HG03095 (cell line): ENCODE measurements around the gene LAMC3.

ENCODE experiments used
- ATAC-seq: cut with Tn5 transposase; IDR thresholded peaks from one replicate; pipeline ENCODE4 v1.9.1; 2021; ENCODE audit warnings: moderate library complexity; ENCODE audit not compliant: unreplicated experiment

LAMC3 gene

GRCh38 chr9:131008909-131009618, at the start of gene LAMC3:
Gene LAMC3 (plus strand): TSS chr9:131009174. CDS start chr9:131009215, 41 bp downstream.
- ATAC-seq = no peak

- ATAC-seq = no peak
Observed at GRCh38 chr9:130959809-130960334, 49.1 kb upstream of the LAMC3 start.

- no peak for ATAC-seq
Observed at GRCh38 chr9:130960522-130961378, 48.2 kb upstream of the LAMC3 start.

- ATAC-seq = no peak
Observed at GRCh38 chr9:130961511-130962300, 47.3 kb upstream of the LAMC3 start.

- ATAC-seq = no peak
Observed at GRCh38 chr9:130962418-130963316, 46.3 kb upstream of the LAMC3 start.

GRCh38 chr9:130963337-130963908, 45.6 kb upstream of the LAMC3 start:
- no peak for ATAC-seq

- no peak for ATAC-seq
Observed at GRCh38 chr9:130963916-130964315, 45.1 kb upstream of the LAMC3 start.

- ATAC-seq = no peak
Observed at GRCh38 chr9:130965680-130966079, 43.3 kb upstream of the LAMC3 start.

- ATAC-seq = no peak
Observed at GRCh38 chr9:130970052-130970451, 38.9 kb upstream of the LAMC3 start.

- no peak for ATAC-seq
Observed at GRCh38 chr9:130970855-130971254, 38.1 kb upstream of the LAMC3 start.

- no peak for ATAC-seq
Observed at GRCh38 chr9:130971294-130971849, 37.6 kb upstream of the LAMC3 start.

- ATAC-seq = no peak
Observed at GRCh38 chr9:130972277-130972956, 36.6 kb upstream of the LAMC3 start.

- no peak for ATAC-seq
Observed at GRCh38 chr9:130972957-130973685, 35.9 kb upstream of the LAMC3 start.

GRCh38 chr9:130973686-130974281, 35.2 kb upstream of the LAMC3 start:
- ATAC-seq = no peak

- no peak for ATAC-seq
Observed at GRCh38 chr9:130974697-130975096, 34.3 kb upstream of the LAMC3 start.

GRCh38 chr9:130975156-130975555, 33.8 kb upstream of the LAMC3 start:
- no peak for ATAC-seq

- ATAC-seq = no peak
Observed at GRCh38 chr9:130975932-130976841, 32.8 kb upstream of the LAMC3 start.
